NCI-H69 (cell line): Measurements from ENCODE around the gene NEK7.
"Not testable (repeated sequence)": the region's sequence is repeated elsewhere in the genome, so short reads cannot be mapped to it uniquely, and the experiment has no call there.

ENCODE experiments used
- DNase-seq: peaks from one replicate; lab custom pipeline; 2025; lab: John Stamatoyannopoulos, UW

The NEK7 gene

DNA sequence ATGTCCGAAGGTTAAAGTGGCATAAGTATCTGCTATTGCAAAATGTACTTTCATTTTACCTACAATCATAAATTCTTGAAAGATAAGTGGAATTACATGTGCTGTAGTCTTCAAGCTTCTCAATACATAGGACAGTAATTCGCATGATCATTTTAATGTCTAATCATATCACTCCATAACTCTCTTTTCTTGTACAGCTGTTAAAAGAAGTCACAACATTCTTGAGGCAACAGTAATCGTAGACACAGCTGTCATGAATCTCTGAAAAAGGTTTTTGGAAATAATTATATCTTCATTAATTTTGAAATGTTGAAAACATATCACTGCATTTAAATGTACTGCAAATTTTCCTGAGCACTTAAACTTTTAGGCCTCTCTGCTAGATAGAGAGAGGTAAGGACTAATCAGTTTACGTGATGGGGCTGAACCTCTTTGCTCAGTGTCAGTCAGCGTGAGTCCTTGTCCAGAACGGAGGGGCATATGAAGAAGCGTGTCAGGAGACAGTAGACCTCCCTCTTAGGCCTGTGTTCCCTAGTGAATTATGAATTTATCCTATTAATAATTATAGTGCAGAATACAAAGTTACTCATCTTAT, 133.4 kb downstream of the NEK7 start:
- DNase-seq = peak; percentile 23

DNA sequence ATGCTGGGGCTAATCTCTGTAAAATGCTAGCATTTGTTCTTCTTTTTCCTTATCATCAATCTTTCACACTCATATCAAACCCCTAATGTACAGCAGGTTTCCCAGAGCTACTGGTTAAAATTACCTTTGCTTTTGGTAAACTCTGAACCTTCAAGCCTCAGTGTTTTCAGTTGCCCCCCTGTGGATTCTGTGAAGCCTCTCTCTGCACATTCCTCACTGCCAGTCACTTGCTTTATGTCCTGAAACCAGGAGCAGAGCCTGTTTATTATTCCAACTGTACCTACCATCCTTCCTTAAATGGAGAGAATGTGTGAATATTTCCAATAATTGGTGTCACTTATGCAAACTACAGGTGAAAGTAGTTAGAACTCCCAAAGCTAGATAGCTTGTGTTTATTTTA, 134.2 kb downstream of the NEK7 start:
- peak; percentile 71 for DNase-seq

DNA sequence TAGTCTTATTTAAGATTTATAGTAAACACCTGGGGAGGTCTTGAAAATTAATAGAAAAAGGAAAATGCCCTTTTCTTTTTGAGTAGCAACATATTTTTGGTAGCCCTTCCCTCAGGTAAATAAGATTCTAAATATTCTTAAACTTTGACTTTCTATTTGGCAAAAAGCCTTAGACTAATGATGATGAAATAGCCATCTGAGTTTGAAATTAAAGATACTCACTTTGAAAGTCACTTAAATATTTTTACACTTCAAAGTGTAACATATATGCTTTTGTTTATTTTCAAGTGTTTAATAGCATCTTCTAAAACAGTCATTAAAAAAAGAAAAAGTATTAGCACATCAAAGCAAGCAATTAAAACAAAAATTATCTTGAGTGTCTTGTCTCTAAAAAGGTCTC, 135.1 kb downstream of the NEK7 start:
- DNase-seq = no peak

DNA sequence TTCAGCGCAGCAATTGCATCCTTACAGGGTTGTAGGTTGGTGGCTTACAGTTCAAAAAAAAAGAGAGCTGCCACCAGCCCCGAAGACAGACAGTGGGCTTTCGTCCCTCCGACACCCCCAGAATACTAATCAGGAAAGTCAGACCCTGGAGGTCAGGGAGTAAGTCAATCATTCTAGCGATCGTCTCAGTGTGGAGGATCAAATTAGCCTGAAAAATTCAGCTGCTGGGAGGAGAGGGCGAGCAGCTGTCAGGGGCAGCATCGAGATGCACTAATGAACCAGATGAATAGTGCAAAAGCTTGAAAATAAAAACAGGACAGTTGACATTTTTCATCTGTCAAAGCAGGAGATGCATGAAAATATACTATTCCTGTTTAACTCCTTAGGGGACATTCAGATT, 138.4 kb downstream of the NEK7 start:
- no peak for DNase-seq

DNA sequence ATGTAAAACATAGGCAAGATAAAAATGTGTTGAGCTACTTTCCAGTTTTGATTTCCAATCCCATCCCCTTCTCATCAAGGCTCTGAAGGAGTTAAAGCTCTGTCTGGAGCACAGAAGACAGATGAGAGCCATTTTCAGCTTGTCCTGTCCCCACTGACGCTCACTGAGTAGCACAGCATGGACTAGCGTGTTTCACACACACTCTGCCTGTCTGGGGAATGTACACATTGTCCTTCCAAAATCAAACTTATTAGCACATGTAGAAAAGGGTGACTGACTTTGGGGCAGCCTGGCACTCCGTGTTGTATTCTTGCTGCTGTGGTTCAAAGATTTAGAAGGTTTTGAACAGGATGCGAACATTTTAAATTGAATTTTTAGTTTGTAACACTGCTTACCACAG, 139.2 kb downstream of the NEK7 start:
- peak; percentile 35 for DNase-seq

DNA sequence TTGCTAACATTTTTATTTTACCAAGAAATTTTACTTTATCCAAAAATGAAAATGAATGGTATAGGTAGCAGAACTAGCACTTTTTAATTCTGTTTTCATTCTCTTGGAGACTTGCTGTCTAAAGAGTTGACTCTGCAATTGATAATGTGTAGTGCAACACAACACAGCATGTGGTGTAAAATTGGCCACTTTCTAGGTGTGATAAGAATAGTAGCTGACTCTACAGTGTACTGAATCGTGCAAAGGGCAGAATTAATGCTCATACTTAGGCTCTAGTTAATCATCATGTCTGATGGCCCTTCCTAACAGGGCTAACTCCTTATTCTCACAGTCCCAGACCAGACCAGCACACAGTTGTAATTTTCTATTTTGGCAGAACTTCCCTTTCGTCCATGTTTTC, 140.5 kb downstream of the NEK7 start:
- no peak for DNase-seq

DNA sequence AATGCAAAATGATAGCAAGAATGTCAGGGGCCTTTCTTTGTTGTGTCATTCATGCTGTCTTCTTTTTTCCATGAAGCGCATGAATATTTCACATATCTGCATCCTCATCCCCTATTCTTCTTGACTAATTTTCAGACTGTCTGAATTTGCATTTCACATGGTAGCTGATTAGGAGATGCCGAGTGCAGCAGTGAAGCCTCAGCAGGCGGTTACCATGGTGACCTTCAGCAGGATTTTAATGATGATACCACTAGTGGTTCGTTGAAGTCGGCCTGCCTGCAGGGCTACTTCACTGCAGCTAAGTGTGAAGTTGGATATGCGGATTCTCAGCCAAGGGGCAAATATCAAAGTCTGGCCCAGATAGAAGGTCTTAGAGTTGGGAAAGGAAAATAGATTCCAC, 141.8 kb downstream of the NEK7 start:
- peak; percentile 41 for DNase-seq

DNA sequence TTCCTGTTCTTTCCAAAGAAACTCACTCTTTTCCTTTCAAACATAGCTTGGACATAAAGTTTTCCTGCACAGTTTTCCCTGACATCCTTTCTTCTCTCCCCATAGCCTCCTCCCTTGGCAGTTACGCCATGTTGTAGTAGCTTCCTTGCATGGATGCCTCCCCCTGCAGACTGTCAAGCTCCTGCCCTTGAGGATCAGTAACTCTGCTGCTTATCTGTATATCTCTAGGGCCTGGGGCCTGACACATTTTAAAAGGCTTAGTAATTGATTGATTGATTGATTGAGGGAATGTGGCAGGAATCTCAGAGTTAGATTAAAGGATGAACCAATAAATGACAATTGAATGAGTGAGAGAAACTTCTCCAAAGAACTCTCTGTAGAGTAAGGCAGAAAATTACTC, 143.7 kb downstream of the NEK7 start:
- no peak for DNase-seq

DNA sequence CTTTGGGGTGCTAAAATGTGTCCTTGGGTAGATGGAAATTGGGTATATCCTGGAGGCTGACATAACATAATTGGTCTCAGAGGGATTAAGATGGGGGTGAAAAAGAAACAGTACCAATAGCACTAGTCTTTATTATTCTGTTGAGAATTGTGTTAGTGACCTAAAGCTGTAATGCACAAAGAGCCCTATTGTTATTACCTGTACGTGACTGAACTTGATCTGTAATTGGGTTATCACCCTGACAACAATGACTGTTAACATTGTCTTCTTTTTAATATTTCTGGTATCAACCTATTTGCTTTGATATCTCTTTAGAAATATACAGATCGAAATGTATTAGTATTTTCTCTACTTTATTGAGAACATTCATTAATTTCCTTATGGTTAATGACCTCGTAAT, 147.6 kb downstream of the NEK7 start:
- DNase-seq = no peak

DNA sequence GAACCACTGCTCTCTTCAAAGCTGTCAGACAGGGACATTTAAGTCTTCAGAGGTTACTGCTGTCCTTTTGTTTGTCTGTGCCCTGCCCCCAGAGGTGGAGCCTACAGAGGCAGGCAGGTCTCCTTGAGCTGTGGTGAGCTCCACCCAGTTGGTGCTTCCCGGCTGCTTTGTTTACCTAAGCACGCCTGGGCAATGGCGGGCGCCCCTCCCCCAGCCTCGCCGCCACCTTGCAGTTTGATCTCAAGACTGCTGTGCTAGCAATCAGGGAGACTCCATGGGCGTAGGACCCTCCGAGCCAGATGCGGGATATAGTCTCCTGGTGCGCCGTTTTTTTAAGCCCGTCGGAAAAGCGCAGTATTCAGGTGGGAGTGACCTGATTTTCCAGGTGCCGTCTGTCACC, 158.0 kb downstream of the NEK7 start:
- not testable (repeated sequence) for DNase-seq

DNA sequence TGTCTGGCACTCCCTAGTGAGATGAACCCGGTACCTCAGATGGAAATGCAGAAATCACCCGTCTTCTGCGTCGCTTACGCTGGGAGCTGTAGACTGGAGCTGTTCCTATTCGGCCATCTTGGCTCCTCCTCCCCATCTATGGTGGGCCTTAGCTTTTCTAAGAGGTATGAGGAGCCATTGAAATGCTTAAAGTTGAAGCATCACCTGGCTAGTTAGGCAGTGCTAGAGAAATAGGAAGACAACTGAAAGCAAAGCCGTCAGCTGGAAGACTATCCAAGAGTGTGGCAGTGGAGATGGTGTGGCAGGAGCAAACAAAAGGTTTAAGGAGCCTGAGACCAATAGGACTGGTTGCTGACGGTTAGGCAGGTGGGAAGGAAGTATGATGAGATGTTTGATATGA, 158.5 kb downstream of the NEK7 start:
- DNase-seq = not testable (repeated sequence)

DNA sequence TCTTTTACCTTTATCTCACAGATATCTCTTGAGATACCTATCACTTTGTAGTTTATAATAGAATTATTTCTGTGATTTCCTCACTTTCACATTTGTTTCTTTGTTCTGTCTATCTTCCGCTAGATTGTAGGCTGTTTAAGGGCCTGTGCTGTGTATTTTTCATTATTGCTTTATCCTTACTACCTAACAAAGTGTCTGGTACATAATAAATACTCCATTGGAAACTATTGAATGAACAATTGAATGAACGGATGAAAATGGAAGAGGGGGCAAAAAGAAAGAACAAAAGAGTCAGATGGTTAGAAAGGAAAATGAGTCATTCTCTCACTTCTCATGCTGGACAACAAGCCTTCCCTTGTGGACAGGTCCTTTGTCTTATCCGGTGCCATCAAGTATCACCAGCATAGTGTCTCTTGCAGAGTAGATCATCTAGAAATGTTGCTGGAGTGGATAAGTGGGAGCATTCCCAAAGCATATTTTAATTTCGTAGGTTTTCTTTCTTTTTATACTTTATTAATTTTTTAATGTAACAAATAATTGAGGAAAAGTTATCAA, 159.8 kb downstream of the NEK7 start:
- DNase-seq = no peak

DNA sequence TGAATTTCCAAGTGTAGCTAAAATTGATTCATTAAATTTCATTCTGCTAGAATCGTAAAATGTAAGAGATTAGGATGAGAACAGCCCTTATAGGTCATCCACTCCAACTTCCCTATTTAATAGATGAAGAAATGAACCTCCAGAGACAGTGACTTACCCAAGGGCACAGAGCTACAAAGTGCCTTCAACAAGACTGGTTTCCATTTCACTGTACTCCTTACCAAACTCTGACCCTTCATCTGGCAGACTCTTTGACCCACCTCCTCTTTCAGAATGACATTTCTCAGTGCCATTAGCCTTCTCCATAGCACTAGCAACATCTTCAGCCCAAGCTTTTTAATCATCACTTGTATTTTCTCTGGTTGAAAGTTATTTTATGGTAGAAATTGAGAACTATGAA, 161.3 kb downstream of the NEK7 start:
- DNase-seq = no peak

DNA sequence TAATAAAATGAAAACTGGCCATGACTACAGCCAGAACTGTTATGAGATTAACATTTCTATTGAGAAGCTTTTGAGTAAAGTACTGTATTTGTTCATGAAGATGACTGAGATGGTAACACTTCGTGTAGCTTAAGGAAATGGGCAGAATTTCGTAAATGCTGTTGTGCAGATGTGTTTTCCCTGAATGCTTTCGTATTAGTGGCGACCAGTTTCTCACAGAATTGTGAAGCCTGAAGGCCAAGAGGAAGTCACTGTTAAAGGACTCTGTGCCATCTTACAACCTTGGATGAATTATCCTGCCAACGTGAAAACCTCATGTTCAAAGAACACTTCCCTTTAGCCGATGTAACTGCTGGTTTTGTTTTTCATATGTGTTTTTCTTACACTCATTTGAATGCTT, 164.0 kb downstream of the NEK7 start:
- no peak for DNase-seq

DNA sequence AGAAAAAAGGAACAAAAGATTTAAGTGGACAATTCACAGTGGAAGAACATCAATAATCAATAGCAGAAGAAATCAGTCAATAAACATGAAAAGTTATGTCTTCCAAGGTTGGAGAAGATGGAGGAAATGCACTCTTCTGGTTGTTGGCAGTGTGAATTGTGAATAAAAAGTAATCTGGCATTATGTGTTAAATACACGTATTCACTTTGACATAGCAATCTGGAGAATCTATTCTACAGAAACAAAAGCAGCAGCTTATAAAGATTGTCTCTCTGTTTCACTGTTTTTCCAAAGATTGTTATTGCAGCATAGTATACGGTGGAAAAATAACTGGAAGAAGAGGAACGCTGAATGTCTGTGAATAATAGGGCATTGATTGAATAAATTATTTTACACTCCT, 169.4 kb downstream of the NEK7 start:
- DNase-seq = no peak

DNA sequence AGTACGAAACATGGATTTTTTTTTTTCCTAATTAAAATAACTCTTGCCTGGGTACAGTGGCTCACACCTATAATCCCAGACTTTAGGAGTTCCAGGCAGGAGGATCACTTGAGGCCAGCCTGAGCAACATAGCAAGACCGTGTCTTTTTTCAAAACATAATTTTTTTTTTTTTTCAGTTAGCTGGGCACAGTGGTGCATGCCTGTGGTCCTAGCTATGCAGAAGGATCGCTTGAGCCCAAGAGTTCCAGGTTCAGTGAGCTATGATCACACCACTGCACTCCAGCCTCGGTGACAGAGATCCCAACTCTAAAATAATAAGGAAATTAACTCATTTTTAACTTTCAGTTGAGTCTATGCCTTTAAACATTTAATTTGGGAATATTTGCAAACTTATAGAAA, 170.1 kb downstream of the NEK7 start:
- DNase-seq = no peak

DNA sequence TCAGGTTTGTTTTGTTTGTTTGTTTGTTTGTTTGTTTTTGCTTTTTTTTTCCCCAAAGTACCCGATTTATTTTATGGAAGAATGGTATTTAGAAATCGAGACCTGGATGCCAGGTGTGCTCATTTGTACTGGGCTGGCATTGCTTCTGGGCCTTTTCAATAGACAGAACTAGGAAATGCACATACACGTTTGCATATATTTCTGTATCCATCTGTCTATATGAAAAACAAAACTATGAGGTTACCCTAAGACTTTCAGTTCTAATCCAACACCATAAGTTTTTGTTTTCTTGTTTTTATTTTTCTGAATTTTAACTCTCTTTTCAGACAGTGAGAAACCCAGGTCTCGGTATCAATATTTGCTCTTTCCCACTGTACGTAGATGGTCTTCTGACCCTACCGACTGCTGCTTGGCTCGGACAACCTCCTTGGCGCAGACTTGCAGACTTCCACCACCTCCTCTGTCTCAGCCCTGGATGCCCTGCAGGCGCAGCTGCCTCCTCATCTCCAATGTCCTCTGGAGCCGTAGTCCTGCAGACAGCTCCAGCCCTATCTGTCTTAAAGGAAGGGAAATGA, 171.7 kb downstream of the NEK7 start:
- no peak for DNase-seq

DNA sequence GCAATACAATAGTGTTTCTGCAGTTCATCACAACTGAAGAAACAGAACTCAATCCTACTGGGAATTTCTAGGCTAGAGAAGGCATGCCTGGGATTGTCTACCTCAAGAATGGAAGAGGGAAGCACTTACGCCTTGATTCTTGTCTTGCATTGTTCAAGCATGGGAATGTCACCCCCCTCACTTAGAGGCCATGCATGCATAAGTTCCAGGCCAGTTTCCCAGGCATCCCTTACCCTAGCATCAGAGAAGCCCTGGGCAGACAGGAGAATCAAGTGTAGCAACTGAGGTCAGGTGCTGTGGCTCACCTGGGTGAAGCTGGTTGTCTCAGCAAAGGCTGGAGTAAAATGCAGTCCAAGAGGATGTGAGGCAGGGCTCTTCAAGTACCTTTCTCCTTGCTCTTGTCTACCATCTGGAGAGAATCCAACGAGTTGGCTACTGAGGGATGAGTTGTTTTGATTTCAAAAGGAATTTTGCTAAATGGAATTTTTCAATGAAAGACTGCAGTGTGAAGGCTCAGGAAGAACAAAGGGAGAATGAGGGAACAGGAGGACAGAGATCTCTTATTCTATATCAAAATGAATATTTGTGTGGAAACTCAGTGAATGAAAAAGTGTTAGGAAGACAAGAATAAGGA, 174.3 kb downstream of the NEK7 start:
- DNase-seq = no peak

DNA sequence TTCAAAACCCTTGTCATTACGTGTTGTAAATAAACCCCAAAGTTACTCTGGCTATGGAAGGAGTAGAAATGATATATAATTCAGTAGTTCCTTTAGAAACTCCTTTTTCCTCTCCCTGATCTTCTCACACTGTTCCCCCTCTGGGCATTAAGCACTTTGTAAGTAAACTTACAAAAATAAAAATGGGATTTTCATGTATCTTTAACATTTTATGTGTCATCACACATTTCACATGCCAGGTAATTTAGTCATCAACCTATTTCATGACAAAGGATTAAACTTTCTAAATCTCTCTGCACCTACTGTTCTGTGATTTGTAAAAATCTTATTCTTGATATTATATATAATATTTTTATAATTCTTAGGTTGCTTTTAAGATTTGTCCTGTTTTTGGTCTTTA, 176.9 kb downstream of the NEK7 start:
- no peak for DNase-seq

DNA sequence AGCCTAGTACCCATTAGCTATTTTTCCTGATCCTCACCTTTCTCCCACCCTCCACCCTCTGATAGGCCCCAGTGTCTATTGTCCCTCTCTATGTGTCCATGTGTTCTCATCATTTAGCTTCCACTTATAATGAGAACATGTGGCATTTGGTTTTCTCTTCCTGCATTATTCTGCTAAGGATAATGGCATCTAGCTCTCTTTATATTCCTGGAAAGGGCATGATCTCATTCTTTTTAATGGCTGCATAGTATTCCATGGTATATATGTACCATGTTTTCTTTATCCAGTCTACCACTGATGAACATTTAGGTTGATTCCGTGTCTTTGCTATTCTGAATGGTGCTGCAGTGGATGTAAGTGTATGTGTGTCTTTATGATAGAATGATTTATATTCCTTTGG, 178.9 kb downstream of the NEK7 start:
- DNase-seq = no peak

DNA sequence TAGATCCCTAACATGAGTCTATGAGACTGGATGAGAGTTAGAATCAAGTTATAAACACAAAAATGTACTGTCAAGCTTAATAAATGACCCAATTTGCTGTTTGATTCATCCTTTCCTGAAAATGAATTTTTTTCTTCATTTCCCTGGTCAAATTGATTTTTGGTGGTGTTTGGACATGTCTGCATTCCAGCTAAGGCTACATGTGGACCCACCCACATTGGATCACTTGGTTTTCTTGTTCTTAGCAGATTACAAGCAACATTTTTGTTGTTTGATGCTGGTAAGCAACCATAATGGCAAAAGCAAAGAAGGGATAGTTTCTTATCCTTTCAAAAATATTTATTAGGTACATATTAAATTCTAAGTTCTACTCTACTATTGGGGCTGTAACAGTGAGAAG, 181.1 kb downstream of the NEK7 start:
- no peak for DNase-seq

DNA sequence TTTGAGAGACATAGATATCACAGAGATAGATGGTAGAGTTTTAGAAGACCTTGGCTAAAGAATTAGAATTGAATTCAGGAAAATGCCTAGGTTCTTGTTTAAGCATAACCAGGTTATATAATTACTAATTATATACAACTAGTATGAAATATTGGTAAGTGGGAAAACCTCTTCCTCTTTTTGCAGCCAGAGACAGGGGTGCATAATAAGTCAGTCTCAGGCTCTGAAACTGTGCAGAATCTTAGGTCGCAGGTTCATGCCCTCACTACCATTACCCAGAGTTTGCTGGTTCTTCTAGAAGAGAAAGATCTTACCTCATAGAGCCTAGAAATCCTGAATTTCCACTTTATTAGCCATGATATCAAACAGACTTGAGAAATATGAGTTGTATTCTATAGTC, 183.3 kb downstream of the NEK7 start:
- no peak for DNase-seq

DNA sequence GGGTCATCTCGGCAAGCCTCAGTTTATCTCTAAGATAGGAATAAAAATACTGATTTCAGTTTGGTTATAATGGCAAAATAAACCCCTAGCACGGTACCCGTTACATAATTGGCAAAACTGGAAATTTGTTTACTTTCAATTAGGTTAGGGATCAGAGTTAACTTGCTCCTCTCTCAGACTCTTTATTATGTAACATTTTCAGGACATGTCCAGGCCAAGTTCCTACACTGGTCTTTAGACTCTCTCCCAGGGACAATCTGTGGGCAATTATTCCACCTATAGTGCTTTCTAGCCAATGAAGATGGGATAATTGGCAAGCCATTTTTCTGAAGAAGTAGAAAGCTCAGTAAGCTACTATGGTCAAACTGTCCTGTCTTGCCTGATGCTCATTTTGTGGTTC, 189.4 kb downstream of the NEK7 start:
- no peak for DNase-seq

DNA sequence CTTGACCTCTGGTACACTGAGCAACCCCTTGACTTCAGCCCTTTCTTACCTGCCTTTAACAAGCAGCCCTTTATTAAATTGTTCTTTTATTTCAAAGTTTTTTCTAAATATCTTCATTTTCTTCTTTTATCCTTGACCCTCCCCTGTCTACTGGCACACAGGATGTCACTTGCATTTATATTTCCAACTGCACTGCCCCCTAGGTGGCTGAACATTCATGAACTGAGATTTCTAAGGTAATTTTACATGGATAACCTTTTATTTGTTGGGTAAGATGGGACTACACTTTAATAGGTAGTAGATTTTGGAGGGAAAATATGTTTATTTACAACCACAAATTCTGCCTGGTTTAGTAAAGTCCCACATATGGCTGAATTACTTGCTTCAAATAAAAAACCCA, 193.7 kb downstream of the NEK7 start:
- no peak for DNase-seq
